Measurements from ENCODE around the gene FERMT2. TPM values are rescaled to one million over a fixed set of nuclear protein-coding genes. Genes with fewer than 3 reads are reported as not detected.

Gene FERMT2
- total RNA-seq, 1 donor from 2014 or later, result 166 TPM

DNA sequence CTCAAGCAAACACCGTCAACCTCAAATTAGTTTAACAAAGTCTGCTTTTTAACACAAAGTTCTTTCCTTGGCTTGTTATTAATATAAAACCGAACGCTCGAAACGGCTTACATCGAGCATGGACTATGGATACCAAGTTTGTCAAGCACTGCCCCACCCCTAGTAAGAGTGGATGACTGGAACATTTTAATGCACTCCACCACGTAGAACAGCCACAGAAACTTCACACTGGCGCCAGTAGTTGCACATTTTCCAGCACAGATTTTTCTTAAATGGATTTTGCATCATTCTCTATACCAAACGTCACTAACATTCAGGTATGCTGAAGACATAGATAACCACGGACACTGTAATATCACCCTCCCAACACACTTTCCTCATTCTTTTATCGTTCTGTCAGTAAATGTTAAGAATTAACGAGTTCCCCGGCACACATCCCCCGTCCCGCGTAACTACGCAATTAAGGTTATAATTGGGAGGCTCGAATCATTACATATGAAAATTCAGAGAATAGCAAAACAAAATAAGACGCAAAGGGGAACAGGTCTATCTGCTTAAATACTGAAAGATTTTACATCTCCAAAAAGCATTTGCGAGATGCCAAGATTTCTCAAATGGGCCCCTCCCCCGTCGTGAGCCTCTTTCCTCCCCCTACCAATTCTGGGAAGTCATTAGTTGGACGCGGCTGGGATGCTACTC is 990 bp downstream of the FERMT2 start:
- H3K27me3 Mint-ChIP-seq (ENCODE audit: insufficient read depth, low read depth), result peaks cover 5% of the 10 kb centered on the region
- Histone ChIP-seq H3K4me3 (peak overlapping the region; percentile 90), H3K79me2 (ENCODE audit: low read depth) (peaks cover 64% of the 10 kb centered on the region), H3K9ac (peak overlapping the region; percentile 72), H3K4me1 (peaks cover 41% of the 10 kb centered on the region), H3K27ac (peak overlapping the region; percentile 87), H2AFZ (replicated peaks) (peak overlapping the region; percentile 23), H3K36me3 (no peaks in the 10 kb centered on the region), H3K27me3 (no peaks in the 10 kb centered on the region), H3F3A (ENCODE audit: low read depth) (peaks cover 37% of the 10 kb centered on the region), H3K4me2 (peak overlapping the region; percentile 96), H4K20me1 (ENCODE audit: low read depth) (peaks cover 37% of the 10 kb centered on the region), H3K9me3 (ENCODE audit: low read depth) (no peaks in the 10 kb centered on the region)
- H3K9me3 Mint-ChIP-seq, result no peaks in the 10 kb centered on the region
- no peak for TF ChIP-seq EZH2 (IDR thresholded peaks at IDR 0.05)
- TF ChIP-seq, protein P1, sequence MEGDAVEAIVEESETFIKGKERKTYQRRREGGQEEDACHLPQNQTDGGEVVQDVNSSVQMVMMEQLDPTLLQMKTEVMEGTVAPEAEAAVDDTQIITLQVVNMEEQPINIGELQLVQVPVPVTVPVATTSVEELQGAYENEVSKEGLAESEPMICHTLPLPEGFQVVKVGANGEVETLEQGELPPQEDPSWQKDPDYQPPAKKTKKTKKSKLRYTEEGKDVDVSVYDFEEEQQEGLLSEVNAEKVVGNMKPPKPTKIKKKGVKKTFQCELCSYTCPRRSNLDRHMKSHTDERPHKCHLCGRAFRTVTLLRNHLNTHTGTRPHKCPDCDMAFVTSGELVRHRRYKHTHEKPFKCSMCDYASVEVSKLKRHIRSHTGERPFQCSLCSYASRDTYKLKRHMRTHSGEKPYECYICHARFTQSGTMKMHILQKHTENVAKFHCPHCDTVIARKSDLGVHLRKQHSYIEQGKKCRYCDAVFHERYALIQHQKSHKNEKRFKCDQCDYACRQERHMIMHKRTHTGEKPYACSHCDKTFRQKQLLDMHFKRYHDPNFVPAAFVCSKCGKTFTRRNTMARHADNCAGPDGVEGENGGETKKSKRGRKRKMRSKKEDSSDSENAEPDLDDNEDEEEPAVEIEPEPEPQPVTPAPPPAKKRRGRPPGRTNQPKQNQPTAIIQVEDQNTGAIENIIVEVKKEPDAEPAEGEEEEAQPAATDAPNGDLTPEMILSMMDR (IDR thresholded peaks at IDR 0.05), result no peak
- no peak for TF ChIP-seq EZH2phosphoT487 (IDR thresholded peaks at IDR 0.05)
- H3K27ac Mint-ChIP-seq, result peak overlapping the region; percentile 81
- H3K4me3 Mint-ChIP-seq, result peak overlapping the region; percentile 95
- peak; percentile 22 for DNase-seq (ENCODE audit: low spot score)
- H3K36me3 Mint-ChIP-seq, result peaks cover 8% of the 10 kb centered on the region
- peaks cover 49% of the 10 kb centered on the region for H3K4me1 Mint-ChIP-seq

GRCh38 chr14:52949249-52949648 is 1.6 kb downstream of the FERMT2 start:
- no peak overlapping the region for H3K27ac Mint-ChIP-seq
- peaks cover 41% of the 10 kb centered on the region for H3K4me1 ChIP-seq
- no peak overlapping the region for H3K27ac ChIP-seq
- H3K9me3 Mint-ChIP-seq, result no peaks in the 10 kb centered on the region
- peak overlapping the region; percentile 95 for H3K4me3 Mint-ChIP-seq
- peaks cover 70% of the 10 kb centered on the region for H3K79me2 ChIP-seq (ENCODE audit: low read depth)
- peaks cover 2% of the 10 kb centered on the region for H3K27me3 Mint-ChIP-seq (ENCODE audit: insufficient read depth, low read depth)
- TF ChIP-seq EZH2 (IDR thresholded peaks at IDR 0.05) (no peak), EZH2phosphoT487 (IDR thresholded peaks at IDR 0.05) (no peak)
- TF ChIP-seq, protein P1 (IDR thresholded peaks at IDR 0.05), result no peak
- peaks cover 10% of the 10 kb centered on the region for H3K36me3 Mint-ChIP-seq
- H4K20me1 ChIP-seq (ENCODE audit: low read depth), result peaks cover 43% of the 10 kb centered on the region
- peaks cover 37% of the 10 kb centered on the region for H3F3A ChIP-seq (ENCODE audit: low read depth)
- no peaks in the 10 kb centered on the region for H3K27me3 ChIP-seq
- H3K9ac ChIP-seq, result peak overlapping the region; percentile 72
- no peaks in the 10 kb centered on the region for H3K9me3 ChIP-seq (ENCODE audit: low read depth)
- DNase-seq (ENCODE audit: low spot score), result no peak
- H3K4me3 ChIP-seq, result peak overlapping the region; percentile 90
- no peaks in the 10 kb centered on the region for H3K36me3 ChIP-seq
- peaks cover 43% of the 10 kb centered on the region for H3K4me1 Mint-ChIP-seq
- no peak overlapping the region for H2AFZ ChIP-seq (replicated peaks)
- H3K4me2 ChIP-seq, result peak overlapping the region; percentile 96

- H3K4me3 Mint-ChIP-seq, result peak overlapping the region; percentile 95
- Histone ChIP-seq H3K36me3 (no peaks in the 10 kb centered on the region), H3K9me3 (ENCODE audit: low read depth) (no peaks in the 10 kb centered on the region), H3K4me1 (peaks cover 37% of the 10 kb centered on the region), H3F3A (ENCODE audit: low read depth) (peaks cover 37% of the 10 kb centered on the region), H3K27ac (no peak overlapping the region), H3K27me3 (no peaks in the 10 kb centered on the region), H3K4me3 (peak overlapping the region; percentile 90), H3K79me2 (ENCODE audit: low read depth) (peaks cover 74% of the 10 kb centered on the region), H4K20me1 (ENCODE audit: low read depth) (peaks cover 44% of the 10 kb centered on the region), H3K9ac (peak overlapping the region; percentile 72), H3K4me2 (peak overlapping the region; percentile 96), H2AFZ (replicated peaks) (no peak overlapping the region)
- peaks cover 39% of the 10 kb centered on the region for H3K4me1 Mint-ChIP-seq
- peaks cover 2% of the 10 kb centered on the region for H3K27me3 Mint-ChIP-seq (ENCODE audit: insufficient read depth, low read depth)
- H3K36me3 Mint-ChIP-seq, result peaks cover 13% of the 10 kb centered on the region
- no peaks in the 10 kb centered on the region for H3K9me3 Mint-ChIP-seq
- TF ChIP-seq EZH2 (IDR thresholded peaks at IDR 0.05), result no peak
- TF ChIP-seq, protein P1 (IDR thresholded peaks at IDR 0.05), result no peak
- no peak for TF ChIP-seq EZH2phosphoT487 (IDR thresholded peaks at IDR 0.05)
- DNase-seq (ENCODE audit: low spot score), result peak; percentile 25
- no peak overlapping the region for H3K27ac Mint-ChIP-seq
Measured at GRCh38 chr14:52948836-52949235, 2.0 kb downstream of the FERMT2 start.

Data from neural progenitor cell (in vitro differentiated cells).